Upper lobe of right lung (tissue), 1 donor: ENCODE measurements around the gene CLDN1. TPM values are rescaled to one million over a fixed set of nuclear protein-coding genes. Genes with fewer than 3 reads are reported as not detected.

Experiments used
- ATAC-seq: fragments of 200-7000 bp; cut with Tn5 transposase; one replicate; pipeline ENCODE4 v1.9.1; 2020; ENCODE audit warnings: mild to moderate bottlenecking, moderate library complexity
- DNase-seq: peaks from one replicate; pipeline ENCODE4 v3.0.0-alpha.2; 2020
- H3K27ac ChIP-seq: fragments of 200-600 bp; one replicate; pipeline ENCODE4 v1.8.0; 2022
- H3K27me3 ChIP-seq: fragments of 200-600 bp; one replicate; pipeline ENCODE4 v1.8.0; 2022; ENCODE audit warnings: mild to moderate bottlenecking
- H3K36me3 ChIP-seq: fragments of 200-600 bp; one replicate; pipeline ENCODE4 v1.8.0; 2022
- H3K4me1 ChIP-seq: fragments of 200-600 bp; one replicate; pipeline ENCODE4 v1.8.0; 2022
- H3K4me3 ChIP-seq: fragments of 200-600 bp; one replicate; pipeline ENCODE4 v1.8.0; 2022; ENCODE audit warnings: mild to moderate bottlenecking
- H3K9me3 ChIP-seq: fragments of 200-600 bp; one replicate; pipeline ENCODE4 v1.8.0; 2022
- intact Hi-C: fragments of 100-400 bp; cut with DNase I; formaldehyde crosslinking; loops from one replicate; pipeline ENCODE4 v1.11.0; 2022
- total RNA-seq: library from RNA; stranded (reverse); fragmentation: NEBNext Ultra II Directional; extraction: Animal tissue kit (Norgen Biotek cat#: 25700); gene quantifications from one replicate; pipeline ENCODE4 v1.2.1, GENCODE V29; 2021
- TF ChIP-seq, protein P1 (sequence below): fragments of 200-600 bp; IDR thresholded peaks from one replicate; pipeline ENCODE4 v1.8.0; 2022; ENCODE audit warnings: antibody characterized with exemption
- donor health status: DM: no; HTN: yes; CAD: no; lungs with severe emphysema.

The CLDN1 gene
- total RNA-seq, 1 donor from 2014 or later: 14.6 TPM

DNA sequence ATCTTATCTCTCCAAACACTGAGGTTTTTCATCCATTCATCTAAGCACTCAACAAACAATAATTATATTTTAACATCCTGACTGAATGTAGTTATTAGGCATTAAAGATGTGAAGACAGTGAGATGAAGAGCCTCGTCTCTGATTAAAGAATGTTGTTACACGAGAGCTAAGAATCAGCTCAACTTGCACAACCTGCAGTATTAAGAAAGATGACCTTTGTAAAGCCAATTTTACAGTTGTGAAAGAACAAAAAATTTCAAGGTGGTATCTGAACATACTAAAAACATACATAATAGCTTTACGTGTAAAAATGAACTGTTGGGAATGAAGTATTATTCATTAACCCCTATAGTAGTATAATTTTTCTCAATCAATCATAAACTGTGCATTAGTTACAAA, 12.8 kb downstream of the CLDN1 start:
- H3K4me1 ChIP-seq: no peaks in the 10 kb centered on the region
- no peaks in the 10 kb centered on the region for H3K27me3 ChIP-seq
- DNase-seq (no peak), ATAC-seq (no peak)
- TF ChIP-seq, protein P1, sequence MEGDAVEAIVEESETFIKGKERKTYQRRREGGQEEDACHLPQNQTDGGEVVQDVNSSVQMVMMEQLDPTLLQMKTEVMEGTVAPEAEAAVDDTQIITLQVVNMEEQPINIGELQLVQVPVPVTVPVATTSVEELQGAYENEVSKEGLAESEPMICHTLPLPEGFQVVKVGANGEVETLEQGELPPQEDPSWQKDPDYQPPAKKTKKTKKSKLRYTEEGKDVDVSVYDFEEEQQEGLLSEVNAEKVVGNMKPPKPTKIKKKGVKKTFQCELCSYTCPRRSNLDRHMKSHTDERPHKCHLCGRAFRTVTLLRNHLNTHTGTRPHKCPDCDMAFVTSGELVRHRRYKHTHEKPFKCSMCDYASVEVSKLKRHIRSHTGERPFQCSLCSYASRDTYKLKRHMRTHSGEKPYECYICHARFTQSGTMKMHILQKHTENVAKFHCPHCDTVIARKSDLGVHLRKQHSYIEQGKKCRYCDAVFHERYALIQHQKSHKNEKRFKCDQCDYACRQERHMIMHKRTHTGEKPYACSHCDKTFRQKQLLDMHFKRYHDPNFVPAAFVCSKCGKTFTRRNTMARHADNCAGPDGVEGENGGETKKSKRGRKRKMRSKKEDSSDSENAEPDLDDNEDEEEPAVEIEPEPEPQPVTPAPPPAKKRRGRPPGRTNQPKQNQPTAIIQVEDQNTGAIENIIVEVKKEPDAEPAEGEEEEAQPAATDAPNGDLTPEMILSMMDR: no peak
- no peaks in the 10 kb centered on the region for H3K36me3 ChIP-seq
- intact Hi-C loops: no loop called here
- H3K9me3 ChIP-seq: no peaks in the 10 kb centered on the region
- no peak overlapping the region for H3K4me3 ChIP-seq
- no peak overlapping the region for H3K27ac ChIP-seq

DNA sequence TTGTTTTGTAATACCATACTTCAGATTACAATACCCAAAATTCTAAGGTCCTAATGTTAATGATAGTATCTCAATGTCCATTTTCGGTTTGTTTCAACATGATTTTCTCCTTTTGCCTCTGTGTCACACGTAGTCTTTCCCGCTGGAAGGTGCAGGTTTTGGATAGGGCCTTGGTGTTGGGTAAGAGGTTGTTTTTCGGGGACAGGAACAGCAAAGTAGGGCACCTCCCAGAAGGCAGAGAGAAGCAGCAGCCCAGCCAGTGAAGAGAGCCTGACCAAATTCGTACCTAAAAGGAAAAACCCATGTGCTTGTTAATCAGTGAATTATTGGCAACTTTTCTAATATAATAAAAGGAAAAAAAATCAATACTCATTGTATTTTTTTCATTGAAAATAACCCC, 14.1 kb downstream of the CLDN1 start:
- Histone ChIP-seq H3K27ac (no peak overlapping the region), H3K4me1 (no peaks in the 10 kb centered on the region), H3K27me3 (no peaks in the 10 kb centered on the region), H3K9me3 (no peaks in the 10 kb centered on the region), H3K36me3 (no peaks in the 10 kb centered on the region), H3K4me3 (no peak overlapping the region)
- intact Hi-C loops: no loop called here
- ATAC-seq (no peak), DNase-seq (no peak)
- TF ChIP-seq, protein P1: no peak

DNA sequence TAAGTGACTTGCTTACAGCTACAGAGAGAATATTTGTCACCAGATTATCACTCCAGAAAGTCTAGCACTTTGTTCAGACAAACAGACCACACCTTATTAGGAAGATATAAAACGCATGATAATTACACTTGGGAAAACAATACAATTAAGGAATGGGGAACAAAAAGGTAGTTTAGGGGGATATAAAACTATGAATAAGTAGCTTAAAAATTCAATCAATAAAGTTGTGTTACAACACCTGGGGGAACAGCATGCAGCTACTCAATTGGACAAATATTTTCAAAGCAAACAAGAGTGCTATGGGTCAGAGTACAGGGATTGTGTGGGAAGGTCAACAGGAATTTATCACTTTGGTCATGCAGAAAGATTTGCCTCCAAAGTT, 15.1 kb downstream of the CLDN1 start:
- H3K9me3 ChIP-seq: no peaks in the 10 kb centered on the region
- no peak overlapping the region for H3K27ac ChIP-seq
- no peaks in the 10 kb centered on the region for H3K36me3 ChIP-seq
- ATAC-seq (no peak), DNase-seq (no peak)
- no peaks in the 10 kb centered on the region for H3K27me3 ChIP-seq
- no peak overlapping the region for H3K4me3 ChIP-seq
- intact Hi-C loops: no loop called here
- TF ChIP-seq, protein P1: no peak
- no peaks in the 10 kb centered on the region for H3K4me1 ChIP-seq

DNA sequence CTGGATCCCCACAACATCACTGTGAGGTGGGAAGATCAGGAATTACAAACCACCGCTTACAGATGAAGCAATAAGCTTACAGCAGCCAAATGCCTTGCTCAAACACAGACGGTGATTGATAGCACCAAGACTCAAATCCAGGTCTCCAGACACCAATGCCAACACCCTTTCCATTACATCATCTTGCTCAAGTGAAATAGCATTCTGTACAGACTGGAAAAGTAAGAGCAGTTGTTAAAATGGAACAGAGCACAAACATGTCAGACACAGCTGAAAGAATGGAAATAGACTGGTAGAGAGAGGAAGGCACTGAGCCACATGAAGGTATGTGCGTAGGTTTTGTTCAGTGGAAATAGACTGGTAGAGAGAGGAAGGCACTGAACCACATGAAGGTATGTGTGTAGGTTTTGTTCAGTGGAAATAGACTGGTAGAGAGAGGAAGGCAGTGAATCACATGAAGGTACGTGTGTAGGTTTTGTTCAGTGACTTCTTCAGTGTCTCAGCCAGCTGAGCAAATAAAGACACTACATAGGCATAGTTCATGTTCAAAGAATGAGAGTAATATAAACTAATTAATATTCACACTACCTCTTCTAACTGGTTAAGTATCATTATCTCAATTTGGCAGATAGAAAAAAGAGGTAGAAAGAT, 15.6 kb downstream of the CLDN1 start:
- ATAC-seq (no peak), DNase-seq (no peak)
- no peak overlapping the region for H3K4me3 ChIP-seq
- no peaks in the 10 kb centered on the region for H3K36me3 ChIP-seq
- H3K27ac ChIP-seq: no peak overlapping the region
- no peaks in the 10 kb centered on the region for H3K27me3 ChIP-seq
- no peaks in the 10 kb centered on the region for H3K9me3 ChIP-seq
- no peaks in the 10 kb centered on the region for H3K4me1 ChIP-seq
- intact Hi-C loops: no loop called here
- TF ChIP-seq, protein P1: no peak

DNA sequence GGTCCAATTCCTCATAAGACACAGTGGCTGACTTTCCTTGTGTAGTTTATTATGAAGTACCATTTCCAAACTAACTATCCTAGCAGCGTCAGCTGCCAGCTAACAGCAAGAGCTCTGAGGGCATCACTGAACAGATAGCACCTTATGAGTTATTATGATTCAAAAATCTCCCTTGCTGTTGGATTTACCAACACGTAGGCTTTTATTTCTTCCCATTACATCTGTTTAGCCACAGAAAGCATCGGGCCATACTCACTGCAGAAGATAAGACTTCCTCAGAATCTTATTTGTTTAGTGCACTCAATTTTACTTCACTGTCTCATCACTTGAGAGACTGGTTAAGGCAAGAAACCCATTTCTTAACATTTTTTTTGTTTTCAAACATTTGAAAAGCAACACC, 16.2 kb downstream of the CLDN1 start:
- H3K4me1 ChIP-seq: no peaks in the 10 kb centered on the region
- no peaks in the 10 kb centered on the region for H3K9me3 ChIP-seq
- DNase-seq (no peak), ATAC-seq (no peak)
- intact Hi-C loops: no loop called here
- H3K27ac ChIP-seq: no peak overlapping the region
- H3K27me3 ChIP-seq: no peaks in the 10 kb centered on the region
- H3K4me3 ChIP-seq: no peak overlapping the region
- H3K36me3 ChIP-seq: no peaks in the 10 kb centered on the region
- TF ChIP-seq, protein P1: no peak

DNA sequence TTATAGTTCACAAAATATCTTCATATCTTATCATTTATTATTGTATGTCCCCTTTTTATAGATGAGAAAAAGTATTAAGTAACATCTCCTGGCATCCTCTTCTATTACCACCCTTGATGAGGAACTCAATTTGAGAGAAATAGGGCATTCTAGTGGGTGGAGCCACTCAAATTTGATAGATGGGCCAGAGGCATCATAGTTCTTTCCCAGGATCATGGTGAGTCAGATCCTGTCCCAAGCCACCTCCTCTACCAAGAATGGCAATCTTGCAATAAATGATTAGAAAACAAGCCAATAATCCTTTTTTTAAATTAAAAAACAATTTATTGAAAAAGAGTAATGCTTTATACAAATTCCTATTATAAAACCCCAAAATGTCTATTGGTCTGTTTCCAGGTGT, 16.8 kb downstream of the CLDN1 start:
- TF ChIP-seq, protein P1: no peak
- H3K4me3 ChIP-seq: no peak overlapping the region
- DNase-seq (no peak), ATAC-seq (no peak)
- no peaks in the 10 kb centered on the region for H3K36me3 ChIP-seq
- no peaks in the 10 kb centered on the region for H3K4me1 ChIP-seq
- H3K27me3 ChIP-seq: no peaks in the 10 kb centered on the region
- intact Hi-C loops: no loop called here
- no peaks in the 10 kb centered on the region for H3K9me3 ChIP-seq
- H3K27ac ChIP-seq: no peak overlapping the region
